HepG2 (cell line): ENCODE measurements around the gene DMXL1. TPM values are rescaled to one million over a fixed set of nuclear protein-coding genes. Genes with fewer than 3 reads are reported as not detected.

Source experiments
- ATAC-seq: fragments of 200-7000 bp; cut with Tn5 transposase; 3 replicates; pipeline ENCODE4 v1.9.1; 2020; ENCODE audit warnings: mild to moderate bottlenecking, moderate library complexity
- BruUV-seq: library from RNA; stranded (reverse); fragments of 400-500 nt; replicated peaks from 2 replicates; lab custom pipeline; 2021; lab: Mats Ljungman, UMichigan
- CTCF ChIA-PET: fragments of 300-600 bp; formaldehyde crosslinking; extraction: SDS; loops from one replicate; lab custom pipeline; 2021; ENCODE audit warnings: low total read pairs, inconsistent platforms, low intra/inter-chr PET ratio; lab: Yijun Ruan, JAX
- POLR2A ChIA-PET: fragments of 350-600 bp; sonication (Branson Sonifier 250); formaldehyde crosslinking; loops from one replicate; lab custom pipeline; 2020; ENCODE audit warnings: antibody characterized with exemption, inconsistent platforms; lab: Yijun Ruan, JAX
- DNase-seq: peaks from one replicate; pipeline ENCODE4 v3.0.0-alpha.2; 2015; ENCODE audit warnings: low spot score
- FAIRE-seq: peaks from 3 replicates; lab custom pipeline; 2011; peaks lifted over from hg19 to GRCh38; lab: Jason Lieb, UNC
- H2AFZ ChIP-seq: one replicate; pipeline ENCODE4 v1.6.1; 2011; ENCODE audit warnings: low read length, inconsistent platforms
- H3K27ac ChIP-seq: fragments of 300-600 bp; 3 replicates; pipeline ENCODE4 v1.8.0; 2011; ENCODE audit warnings: mixed run types, mild to moderate bottlenecking, mixed read lengths, low read length, inconsistent platforms; ENCODE audit not compliant: insufficient read depth; ENCODE audit errors: extremely low read length
- H3K27me3 ChIP-seq, 2 experiments: fragments of 200-600 bp in 1 of 2; 2 replicates in 1 of 2; 3 replicates in 1 of 2; pipeline versions ENCODE4 v1.6.0 to v1.8.0; 2011; ENCODE audit warnings: low read length in 2 of 2, mild to moderate bottlenecking in 2 of 2, moderate library complexity in 2 of 2, inconsistent platforms in 1 of 2; ENCODE audit not compliant: insufficient read depth in 2 of 2, control insufficient read depth in 1 of 2
- H3K36me3 ChIP-seq, 2 experiments: fragments of 200-600 bp in 1 of 2; replicated peaks in 1 of 2; 2 replicates in 1 of 2; 3 replicates in 1 of 2; pipeline versions ENCODE4 v1.5.1 to v1.8.0; 2011; ENCODE audit warnings: low read length in 2 of 2, inconsistent platforms in 1 of 2; ENCODE audit not compliant: insufficient read depth in 2 of 2, control insufficient read depth in 1 of 2
- H3K4me1 ChIP-seq: 2 replicates; pipeline ENCODE4 v1.5.1; 2012; ENCODE audit warnings: low read length, inconsistent platforms; ENCODE audit not compliant: insufficient read depth
- H3K4me2 ChIP-seq: 2 replicates; pipeline ENCODE4 v1.6.0; 2011; ENCODE audit warnings: low read depth, low read length, inconsistent platforms
- H3K4me3 ChIP-seq, 3 experiments: fragments of 200-600 bp in 1 of 3; sonication (generic), shearing (Covaris generic) in 1 of 3; replicated peaks in 1 of 3; 2 replicates each; pipeline ENCODE4 v1.5.1; 2011 to 2016; ENCODE audit warnings: low read length in 3 of 3, inconsistent platforms in 2 of 3, low read depth in 2 of 3, mild to moderate bottlenecking in 2 of 3, control low read depth in 1 of 3, mixed read lengths in 1 of 3; ENCODE audit not compliant: insufficient read depth in 1 of 3
- H3K79me2 ChIP-seq: one replicate; pipeline ENCODE4 v1.6.1; 2011; ENCODE audit warnings: low read length, inconsistent platforms; ENCODE audit not compliant: insufficient read depth
- H3K9ac ChIP-seq: 2 replicates; pipeline ENCODE4 v1.6.0; 2011; ENCODE audit warnings: mild to moderate bottlenecking, low read depth, low read length, inconsistent platforms; ENCODE audit not compliant: insufficient read depth
- H3K9me3 ChIP-seq: 2 replicates; pipeline ENCODE4 v1.5.1; 2012; ENCODE audit warnings: mild to moderate bottlenecking, low read length
- H4K20me1 ChIP-seq: 2 replicates; pipeline ENCODE4 v1.6.0; 2011; ENCODE audit warnings: inconsistent platforms, mild to moderate bottlenecking, low read length, moderate library complexity; ENCODE audit not compliant: insufficient read depth
- IRF1 ChIP-seq: sonication (generic); formaldehyde crosslinking; IDR thresholded peaks from 2 replicates; pipeline ENCODE4 v1.4.0; 2020; ENCODE audit warnings: low read depth, mild to moderate bottlenecking, missing genetic modification reagents
- KLF13 ChIP-seq: sonication (generic); formaldehyde crosslinking; IDR thresholded peaks from 2 replicates; pipeline ENCODE4 v1.4.0; 2020; ENCODE audit warnings: mild to moderate bottlenecking, missing genetic modification reagents
- MAF1 ChIP-seq: sonication (generic); formaldehyde crosslinking; IDR thresholded peaks from 2 replicates; pipeline ENCODE4 v1.5.0; 2020; ENCODE audit warnings: missing genetic modification reagents, borderline replicate concordance
- MAZ ChIP-seq, 2 experiments: sonication (generic) in 1 of 2; formaldehyde crosslinking in 1 of 2; IDR thresholded peaks; 2 replicates each; pipeline versions ENCODE4 v1.5.0 to v1.6.1; 2012 to 2020; ENCODE audit warnings: low read depth in 2 of 2, mild to moderate bottlenecking in 2 of 2, borderline replicate concordance in 1 of 2, improper control_type of control experiment in 1 of 2, low read length in 1 of 2, missing genetic modification reagents in 1 of 2, moderate library complexity in 1 of 2
- NFE2L2 ChIP-seq: fragments of 150-350 bp; IDR thresholded peaks from 2 replicates; pipeline ENCODE4 v1.6.1; 2014; ENCODE audit warnings: low read length
- SMARCE1 ChIP-seq: fragments of 450-650 bp; IDR thresholded peaks from 2 replicates; pipeline ENCODE4 v1.6.1; 2017; ENCODE audit warnings: borderline replicate concordance
- THAP8 ChIP-seq: sonication (generic); formaldehyde crosslinking; IDR thresholded peaks from 2 replicates; pipeline ENCODE4 v1.5.1; 2020; ENCODE audit warnings: missing genetic modification reagents, mild to moderate bottlenecking, borderline replicate concordance
- TSC22D2 ChIP-seq: sonication (generic); formaldehyde crosslinking; IDR thresholded peaks from 2 replicates; pipeline ENCODE4 v1.5.1; 2020; ENCODE audit warnings: missing genetic modification reagents, mild to moderate bottlenecking, borderline replicate concordance
- ZBTB49 ChIP-seq: sonication (generic); formaldehyde crosslinking; IDR thresholded peaks from 2 replicates; pipeline ENCODE4 v1.4.0; 2020; ENCODE audit warnings: missing genetic modification reagents, borderline replicate concordance
- ZFY ChIP-seq: sonication (generic); formaldehyde crosslinking; IDR thresholded peaks from 2 replicates; pipeline ENCODE4 v1.4.0; 2020; ENCODE audit warnings: missing genetic modification reagents
- ZNF44 ChIP-seq: sonication (generic); formaldehyde crosslinking; IDR thresholded peaks from 2 replicates; pipeline ENCODE4 v1.5.1; 2020; ENCODE audit warnings: mild to moderate bottlenecking, missing genetic modification reagents
- WGBS: methylation state at CpG from one replicate; pipeline ENCODE4 v1.1.6; 2017; ENCODE audit warnings: low lambda C conversion rate; 5-methylcytosine and 5-hydroxymethylcytosine counted together
- in situ Hi-C: cut with HindIII; loops from 2 replicates; pipeline ENCODE4 v1.10.0; 2017; ENCODE audit warnings: low pct_unique_long_range_greater_than_20kb; ENCODE audit not compliant: extremely low pct_ligation_motif_present
- intact Hi-C: fragments of 100-400 bp; cut with micrococcal nuclease; formaldehyde crosslinking; loops from one replicate; pipeline ENCODE4 v1.10.0; 2022; ENCODE audit not compliant: unreplicated experiment
- polyA plus RNA-seq, 8 experiments: library from polyadenylated mRNA; depleted of rRNA in 3 of 8; stranded (reverse) in 7 of 8; unstranded in 1 of 8; fragments of >200 nt; fragmentation: Illumina TruSeq in 4 of 8; extraction: Trizol in 4 of 8; gene quantifications; 2 replicates each; pipeline versions ENCODE4 v1.2.1 to v1.2.3, GENCODE V29; 2011 to 2016; ENCODE audit warnings: low read depth in 4 of 8, missing spikeins in 1 of 8, mixed read lengths in 1 of 8; ENCODE audit not compliant: insufficient read depth in 1 of 8
- total RNA-seq, 5 experiments: library from RNA; depleted of rRNA; stranded (reverse); fragments of >200 nt; fragmentation: Illumina TruSeq; extraction: Trizol; gene quantifications; 2 replicates each; pipeline ENCODE4 v1.2.3, GENCODE V29; 2016; ENCODE audit warnings: low read depth in 1 of 5
- TF ChIP-seq, protein P1 (sequence below): sonication (generic); formaldehyde crosslinking; IDR thresholded peaks from 2 replicates; pipeline ENCODE4 v1.5.0; 2020; ENCODE audit warnings: mild to moderate bottlenecking, missing genetic modification reagents
- TF ChIP-seq, protein P2 (sequence below): IDR thresholded peaks from 2 replicates; pipeline ENCODE4 v1.6.1; 2012; ENCODE audit warnings: inconsistent platforms

The DMXL1 gene
- total and polyA plus RNA-seq, 2 of the 13 experiments (the other 11 are each of a cell fraction or from before 2014, with no cell fraction given): 6.9 to 18.6 TPM

GRCh38 chr5:119291056-119291455 lies 220.2 kb downstream of the DMXL1 start (continued):
- no peak for TF ChIP-seq IRF1
- TF ChIP-seq TSC22D2: no peak

DNA sequence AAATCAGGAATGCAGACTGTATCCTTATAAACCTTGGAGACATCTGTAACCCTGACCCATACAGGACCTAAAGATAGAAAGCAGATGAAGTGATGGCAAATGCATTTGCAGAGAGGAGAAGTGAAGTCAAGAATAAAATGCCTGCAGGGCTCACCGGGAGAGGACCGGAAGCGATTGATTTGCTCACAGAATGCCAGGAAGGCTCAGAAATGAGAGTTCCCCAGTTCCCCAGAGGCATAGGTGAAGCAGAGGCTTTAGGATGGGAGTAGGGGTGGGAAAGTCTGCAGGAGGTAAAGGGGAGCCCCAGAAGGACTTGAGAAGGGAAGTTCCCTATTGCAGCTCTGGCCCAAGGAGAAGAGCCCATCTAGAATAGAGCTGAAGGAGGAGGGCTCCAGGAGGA lies 221.0 kb downstream of the DMXL1 start:
- CTCF ChIA-PET: no interaction called here
- no peak overlapping the region for H3K4me2 ChIP-seq
- H3K9ac ChIP-seq: no peak overlapping the region
- 89% methylated on average over 2 of the region's 3 CpGs for WGBS
- H3K9me3 ChIP-seq: no peaks in the 10 kb centered on the region
- no peaks in the 10 kb centered on the region for H3K36me3 ChIP-seq
- POLR2A ChIA-PET: no interaction called here
- FAIRE-seq (no peak), DNase-seq (no peak), ATAC-seq (no peak)
- intact Hi-C loops (no loop called here), in situ Hi-C loops (no loop called here)
- H3K27ac ChIP-seq: no peak overlapping the region
- no peaks in the 10 kb centered on the region for H4K20me1 ChIP-seq
- no TSS peak for BruUV-seq
- H3K79me2 ChIP-seq: no peaks in the 10 kb centered on the region
- H3K4me1 ChIP-seq: 0 out of 2 replicates have a peak, but pooled peaks cover 6% of the 10 kb centered on the region
- H3K27me3 ChIP-seq: no peaks in the 10 kb centered on the region
- H3K4me3 ChIP-seq: no peak overlapping the region
- no peak overlapping the region for H2AFZ ChIP-seq
- TF ChIP-seq, protein P1, sequence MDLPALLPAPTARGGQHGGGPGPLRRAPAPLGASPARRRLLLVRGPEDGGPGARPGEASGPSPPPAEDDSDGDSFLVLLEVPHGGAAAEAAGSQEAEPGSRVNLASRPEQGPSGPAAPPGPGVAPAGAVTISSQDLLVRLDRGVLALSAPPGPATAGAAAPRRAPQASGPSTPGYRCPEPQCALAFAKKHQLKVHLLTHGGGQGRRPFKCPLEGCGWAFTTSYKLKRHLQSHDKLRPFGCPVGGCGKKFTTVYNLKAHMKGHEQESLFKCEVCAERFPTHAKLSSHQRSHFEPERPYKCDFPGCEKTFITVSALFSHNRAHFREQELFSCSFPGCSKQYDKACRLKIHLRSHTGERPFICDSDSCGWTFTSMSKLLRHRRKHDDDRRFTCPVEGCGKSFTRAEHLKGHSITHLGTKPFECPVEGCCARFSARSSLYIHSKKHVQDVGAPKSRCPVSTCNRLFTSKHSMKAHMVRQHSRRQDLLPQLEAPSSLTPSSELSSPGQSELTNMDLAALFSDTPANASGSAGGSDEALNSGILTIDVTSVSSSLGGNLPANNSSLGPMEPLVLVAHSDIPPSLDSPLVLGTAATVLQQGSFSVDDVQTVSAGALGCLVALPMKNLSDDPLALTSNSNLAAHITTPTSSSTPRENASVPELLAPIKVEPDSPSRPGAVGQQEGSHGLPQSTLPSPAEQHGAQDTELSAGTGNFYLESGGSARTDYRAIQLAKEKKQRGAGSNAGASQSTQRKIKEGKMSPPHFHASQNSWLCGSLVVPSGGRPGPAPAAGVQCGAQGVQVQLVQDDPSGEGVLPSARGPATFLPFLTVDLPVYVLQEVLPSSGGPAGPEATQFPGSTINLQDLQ: no peak
- TF ChIP-seq SMARCE1 (no peak), ZFY (CRISPR knock-in tag) (no peak), MAF1 (no peak), ZBTB49 (no peak), THAP8 (CRISPR knock-in tag) (no peak), KLF13 (CRISPR knock-in tag) (no peak), NFE2L2 (no peak), MAZ (IDR thresholded peaks at IDR 0.05; ENCODE audit: borderline replicate concordance, low read depth, low read length) (no peak), MAZ (CRISPR knock-in tag; IDR thresholded peaks at IDR 0.05; ENCODE audit: low read depth) (no peak), ZNF44 (CRISPR knock-in tag) (no peak)
- TF ChIP-seq, protein P2, sequence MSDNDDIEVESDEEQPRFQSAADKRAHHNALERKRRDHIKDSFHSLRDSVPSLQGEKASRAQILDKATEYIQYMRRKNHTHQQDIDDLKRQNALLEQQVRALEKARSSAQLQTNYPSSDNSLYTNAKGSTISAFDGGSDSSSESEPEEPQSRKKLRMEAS: no peak
